HepG2 (cell line): ENCODE data around the gene ZFAND2B. TPM values are rescaled to one million over a fixed set of nuclear protein-coding genes. Genes with fewer than 3 reads are reported as not detected.
A peak's percentile ranks its signal among the peaks of the same experiment; 100 is the strongest.

Experiments
- EP300 ChIP-seq, 3 experiments: sonication (generic) in 1 of 3; formaldehyde crosslinking in 1 of 3; IDR thresholded peaks; 2 replicates each; pipeline versions ENCODE4 v1.5.1 to v1.6.1; 2011 to 2020; ENCODE audit warnings: low read depth in 2 of 3, low read length in 2 of 3, borderline replicate concordance in 1 of 3, improper control_type of control experiment in 1 of 3, mild to moderate bottlenecking in 1 of 3, missing genetic modification reagents in 1 of 3, moderate library complexity in 1 of 3
- HNF4A ChIP-seq: sonication (generic); formaldehyde crosslinking; IDR thresholded peaks from 2 replicates; pipeline ENCODE4 v1.4.0; 2020; ENCODE audit warnings: missing genetic modification reagents
- IKZF1 ChIP-seq: fragments of 450-650 bp; IDR thresholded peaks from 2 replicates; pipeline ENCODE4 v1.7.1; 2016
- MEIS1 ChIP-seq: sonication (generic); formaldehyde crosslinking; IDR thresholded peaks from 2 replicates; pipeline ENCODE4 v1.9.0; 2021; ENCODE audit warnings: mild to moderate bottlenecking, missing genetic modification reagents, moderate library complexity, borderline replicate concordance
- NFIB ChIP-seq: sonication (generic); formaldehyde crosslinking; IDR thresholded peaks from 2 replicates; pipeline ENCODE4 v1.9.0; 2021; ENCODE audit warnings: missing genetic modification reagents, mild to moderate bottlenecking, borderline replicate concordance
- ZFP1 ChIP-seq: IDR thresholded peaks from 2 replicates; pipeline ENCODE4 v1.6.1; 2016
- ZNF724P ChIP-seq: sonication (generic); formaldehyde crosslinking; IDR thresholded peaks from 2 replicates; pipeline ENCODE4 v1.8.0; 2022; ENCODE audit warnings: missing genetic modification reagents, borderline replicate concordance
- polyA plus RNA-seq, 8 experiments: library from polyadenylated mRNA; depleted of rRNA in 3 of 8; stranded (reverse) in 7 of 8; unstranded in 1 of 8; fragments of >200 nt; fragmentation: Illumina TruSeq in 4 of 8; extraction: Trizol in 4 of 8; gene quantifications; 2 replicates each; pipeline versions ENCODE4 v1.2.1 to v1.2.3, GENCODE V29; 2011 to 2016; ENCODE audit warnings: low read depth in 4 of 8, missing spikeins in 1 of 8, mixed read lengths in 1 of 8; ENCODE audit not compliant: insufficient read depth in 1 of 8
- total RNA-seq, 5 experiments: library from RNA; depleted of rRNA; stranded (reverse); fragments of >200 nt; fragmentation: Illumina TruSeq; extraction: Trizol; gene quantifications; 2 replicates each; pipeline ENCODE4 v1.2.3, GENCODE V29; 2016; ENCODE audit warnings: low read depth in 1 of 5
- TF ChIP-seq, protein P1 (sequence below): sonication (generic); formaldehyde crosslinking; IDR thresholded peaks from 2 replicates; pipeline ENCODE4 v1.4.0; 2020; ENCODE audit warnings: low read depth, mild to moderate bottlenecking, missing genetic modification reagents
- TF ChIP-seq, protein P2 (sequence below): IDR thresholded peaks from 2 replicates; pipeline ENCODE4 v1.6.1; 2012; ENCODE audit warnings: inconsistent platforms
- TF ChIP-seq, protein P3 (sequence below): sonication (generic); formaldehyde crosslinking; IDR thresholded peaks from 2 replicates; pipeline ENCODE4 v1.4.0; 2020; ENCODE audit warnings: missing genetic modification reagents, mild to moderate bottlenecking, borderline replicate concordance
- TF ChIP-seq, protein P4 (sequence below): sonication (generic); formaldehyde crosslinking; IDR thresholded peaks from 2 replicates; pipeline ENCODE4 v1.5.0; 2020; ENCODE audit warnings: mild to moderate bottlenecking, missing genetic modification reagents, moderate library complexity
- TF ChIP-seq, protein P5 (sequence below): sonication (generic); formaldehyde crosslinking; IDR thresholded peaks from 2 replicates; pipeline ENCODE4 v1.8.0; 2022; ENCODE audit warnings: mild to moderate bottlenecking, missing genetic modification reagents, moderate library complexity
- TF ChIP-seq, protein P6 (sequence below): sonication (generic); formaldehyde crosslinking; IDR thresholded peaks from 2 replicates; pipeline ENCODE4 v1.5.0; 2020; ENCODE audit warnings: missing genetic modification reagents
- TF ChIP-seq, protein P7 (sequence below): sonication (generic); formaldehyde crosslinking; conservative IDR thresholded peaks from 2 replicates; pipeline ENCODE4 v1.4.0; 2020; ENCODE audit warnings: missing genetic modification reagents

Gene ZFAND2B
- total and polyA plus RNA-seq, 2 of the 13 experiments (the other 11 are each of a cell fraction or from before 2014, with no cell fraction given), result 53.3 to 115 TPM

DNA sequence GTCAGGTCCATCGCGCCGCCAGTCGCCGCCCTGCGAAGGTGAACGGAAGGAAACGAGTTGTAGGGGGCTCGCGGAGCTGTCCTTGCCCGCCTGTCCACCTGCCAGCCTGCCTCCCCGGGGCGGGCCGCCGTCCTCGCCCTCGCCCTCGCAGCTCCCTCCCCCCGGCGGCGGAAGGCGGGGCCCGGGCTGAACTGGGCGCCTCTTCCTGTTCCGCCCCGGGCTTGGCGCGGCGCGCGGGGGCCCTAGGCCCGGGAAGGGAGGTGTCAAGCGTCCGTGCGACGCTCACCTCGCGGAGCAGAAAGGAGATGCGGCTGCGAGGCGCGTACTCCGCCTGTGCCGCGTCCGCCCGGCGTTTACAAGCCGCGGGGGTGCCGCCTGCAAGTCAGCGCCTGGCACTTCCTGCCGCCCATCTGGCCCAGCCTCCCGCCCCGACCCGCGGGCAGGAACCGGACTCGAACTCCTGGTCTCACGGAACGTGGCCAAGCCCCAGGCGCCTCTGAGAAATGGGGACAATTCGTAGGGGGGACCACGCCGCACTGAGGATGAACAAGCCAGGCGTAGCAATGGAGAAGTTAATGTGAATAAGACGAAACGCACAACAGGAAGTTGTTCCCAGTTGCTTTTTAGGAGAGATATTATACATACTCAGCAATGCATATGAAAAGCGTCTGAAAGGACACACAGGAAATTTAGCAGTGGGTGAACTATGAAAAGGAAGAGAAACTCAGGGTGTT lies 29.6 kb upstream of the ZFAND2B start, which contains the start of gene CNPPD1 (continued):
- TF ChIP-seq, protein P1, sequence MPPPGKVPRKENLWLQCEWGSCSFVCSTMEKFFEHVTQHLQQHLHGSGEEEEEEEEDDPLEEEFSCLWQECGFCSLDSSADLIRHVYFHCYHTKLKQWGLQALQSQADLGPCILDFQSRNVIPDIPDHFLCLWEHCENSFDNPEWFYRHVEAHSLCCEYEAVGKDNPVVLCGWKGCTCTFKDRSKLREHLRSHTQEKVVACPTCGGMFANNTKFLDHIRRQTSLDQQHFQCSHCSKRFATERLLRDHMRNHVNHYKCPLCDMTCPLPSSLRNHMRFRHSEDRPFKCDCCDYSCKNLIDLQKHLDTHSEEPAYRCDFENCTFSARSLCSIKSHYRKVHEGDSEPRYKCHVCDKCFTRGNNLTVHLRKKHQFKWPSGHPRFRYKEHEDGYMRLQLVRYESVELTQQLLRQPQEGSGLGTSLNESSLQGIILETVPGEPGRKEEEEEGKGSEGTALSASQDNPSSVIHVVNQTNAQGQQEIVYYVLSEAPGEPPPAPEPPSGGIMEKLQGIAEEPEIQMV (CRISPR knock-in tag), result peak; percentile 95
- TF ChIP-seq NFIB (CRISPR knock-in tag) (no peak), MEIS1 (peak; percentile 39), IKZF1 (no peak), EP300 (IDR thresholded peaks at IDR 0.05; ENCODE audit: low read depth in 2 of 2, low read length in 2 of 2) (peak in 1 of 2 experiments; percentile 56; a peak in 2 of 4 replicates), EP300 (CRISPR knock-in tag; IDR thresholded peaks at IDR 0.05; ENCODE audit: borderline replicate concordance) (peak; percentile 44; the same call in 1 of the 2 replicates), ZFP1 (CRISPR knock-in tag) (peak; percentile 68; the same call in 1 of the 2 replicates), HNF4A (peak; percentile 35; the same call in 1 of the 2 replicates), ZNF724P (CRISPR knock-in tag) (no peak)
- TF ChIP-seq, protein P2, sequence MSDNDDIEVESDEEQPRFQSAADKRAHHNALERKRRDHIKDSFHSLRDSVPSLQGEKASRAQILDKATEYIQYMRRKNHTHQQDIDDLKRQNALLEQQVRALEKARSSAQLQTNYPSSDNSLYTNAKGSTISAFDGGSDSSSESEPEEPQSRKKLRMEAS, result peak; percentile 99
- TF ChIP-seq, protein P3, sequence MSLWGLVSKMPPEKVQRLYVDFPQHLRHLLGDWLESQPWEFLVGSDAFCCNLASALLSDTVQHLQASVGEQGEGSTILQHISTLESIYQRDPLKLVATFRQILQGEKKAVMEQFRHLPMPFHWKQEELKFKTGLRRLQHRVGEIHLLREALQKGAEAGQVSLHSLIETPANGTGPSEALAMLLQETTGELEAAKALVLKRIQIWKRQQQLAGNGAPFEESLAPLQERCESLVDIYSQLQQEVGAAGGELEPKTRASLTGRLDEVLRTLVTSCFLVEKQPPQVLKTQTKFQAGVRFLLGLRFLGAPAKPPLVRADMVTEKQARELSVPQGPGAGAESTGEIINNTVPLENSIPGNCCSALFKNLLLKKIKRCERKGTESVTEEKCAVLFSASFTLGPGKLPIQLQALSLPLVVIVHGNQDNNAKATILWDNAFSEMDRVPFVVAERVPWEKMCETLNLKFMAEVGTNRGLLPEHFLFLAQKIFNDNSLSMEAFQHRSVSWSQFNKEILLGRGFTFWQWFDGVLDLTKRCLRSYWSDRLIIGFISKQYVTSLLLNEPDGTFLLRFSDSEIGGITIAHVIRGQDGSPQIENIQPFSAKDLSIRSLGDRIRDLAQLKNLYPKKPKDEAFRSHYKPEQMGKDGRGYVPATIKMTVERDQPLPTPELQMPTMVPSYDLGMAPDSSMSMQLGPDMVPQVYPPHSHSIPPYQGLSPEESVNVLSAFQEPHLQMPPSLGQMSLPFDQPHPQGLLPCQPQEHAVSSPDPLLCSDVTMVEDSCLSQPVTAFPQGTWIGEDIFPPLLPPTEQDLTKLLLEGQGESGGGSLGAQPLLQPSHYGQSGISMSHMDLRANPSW (CRISPR knock-in tag), result no peak; the same call in 1 of the 2 replicates
- TF ChIP-seq, protein P4, sequence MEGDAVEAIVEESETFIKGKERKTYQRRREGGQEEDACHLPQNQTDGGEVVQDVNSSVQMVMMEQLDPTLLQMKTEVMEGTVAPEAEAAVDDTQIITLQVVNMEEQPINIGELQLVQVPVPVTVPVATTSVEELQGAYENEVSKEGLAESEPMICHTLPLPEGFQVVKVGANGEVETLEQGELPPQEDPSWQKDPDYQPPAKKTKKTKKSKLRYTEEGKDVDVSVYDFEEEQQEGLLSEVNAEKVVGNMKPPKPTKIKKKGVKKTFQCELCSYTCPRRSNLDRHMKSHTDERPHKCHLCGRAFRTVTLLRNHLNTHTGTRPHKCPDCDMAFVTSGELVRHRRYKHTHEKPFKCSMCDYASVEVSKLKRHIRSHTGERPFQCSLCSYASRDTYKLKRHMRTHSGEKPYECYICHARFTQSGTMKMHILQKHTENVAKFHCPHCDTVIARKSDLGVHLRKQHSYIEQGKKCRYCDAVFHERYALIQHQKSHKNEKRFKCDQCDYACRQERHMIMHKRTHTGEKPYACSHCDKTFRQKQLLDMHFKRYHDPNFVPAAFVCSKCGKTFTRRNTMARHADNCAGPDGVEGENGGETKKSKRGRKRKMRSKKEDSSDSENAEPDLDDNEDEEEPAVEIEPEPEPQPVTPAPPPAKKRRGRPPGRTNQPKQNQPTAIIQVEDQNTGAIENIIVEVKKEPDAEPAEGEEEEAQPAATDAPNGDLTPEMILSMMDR (CRISPR knock-in tag), result no peak; the same call in 1 of the 2 replicates
- TF ChIP-seq, protein P5, sequence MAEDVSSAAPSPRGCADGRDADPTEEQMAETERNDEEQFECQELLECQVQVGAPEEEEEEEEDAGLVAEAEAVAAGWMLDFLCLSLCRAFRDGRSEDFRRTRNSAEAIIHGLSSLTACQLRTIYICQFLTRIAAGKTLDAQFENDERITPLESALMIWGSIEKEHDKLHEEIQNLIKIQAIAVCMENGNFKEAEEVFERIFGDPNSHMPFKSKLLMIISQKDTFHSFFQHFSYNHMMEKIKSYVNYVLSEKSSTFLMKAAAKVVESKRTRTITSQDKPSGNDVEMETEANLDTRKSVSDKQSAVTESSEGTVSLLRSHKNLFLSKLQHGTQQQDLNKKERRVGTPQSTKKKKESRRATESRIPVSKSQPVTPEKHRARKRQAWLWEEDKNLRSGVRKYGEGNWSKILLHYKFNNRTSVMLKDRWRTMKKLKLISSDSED (CRISPR knock-in tag), result no peak; the same call in 1 of the 2 replicates
- TF ChIP-seq, protein P6, sequence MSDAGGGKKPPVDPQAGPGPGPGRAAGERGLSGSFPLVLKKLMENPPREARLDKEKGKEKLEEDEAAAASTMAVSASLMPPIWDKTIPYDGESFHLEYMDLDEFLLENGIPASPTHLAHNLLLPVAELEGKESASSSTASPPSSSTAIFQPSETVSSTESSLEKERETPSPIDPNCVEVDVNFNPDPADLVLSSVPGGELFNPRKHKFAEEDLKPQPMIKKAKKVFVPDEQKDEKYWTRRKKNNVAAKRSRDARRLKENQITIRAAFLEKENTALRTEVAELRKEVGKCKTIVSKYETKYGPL, result peak; percentile 80; the same call in 1 of the 2 replicates
- TF ChIP-seq, protein P7, sequence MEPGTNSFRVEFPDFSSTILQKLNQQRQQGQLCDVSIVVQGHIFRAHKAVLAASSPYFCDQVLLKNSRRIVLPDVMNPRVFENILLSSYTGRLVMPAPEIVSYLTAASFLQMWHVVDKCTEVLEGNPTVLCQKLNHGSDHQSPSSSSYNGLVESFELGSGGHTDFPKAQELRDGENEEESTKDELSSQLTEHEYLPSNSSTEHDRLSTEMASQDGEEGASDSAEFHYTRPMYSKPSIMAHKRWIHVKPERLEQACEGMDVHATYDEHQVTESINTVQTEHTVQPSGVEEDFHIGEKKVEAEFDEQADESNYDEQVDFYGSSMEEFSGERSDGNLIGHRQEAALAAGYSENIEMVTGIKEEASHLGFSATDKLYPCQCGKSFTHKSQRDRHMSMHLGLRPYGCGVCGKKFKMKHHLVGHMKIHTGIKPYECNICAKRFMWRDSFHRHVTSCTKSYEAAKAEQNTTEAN (CRISPR knock-in tag), result peak; percentile 96
